Peyer's patch (tissue), 4 donors: ENCODE measurements around the gene AGXT2.

Experiments
- CTCF ChIP-seq, 6 experiments: fragments of 450-650 bp in 4 of 6; fragments of 200-600 bp in 2 of 6; sonication (generic) in 1 of 6; IDR thresholded peaks; one replicate each; pipeline ENCODE4 v1.5.1; 2017 to 2019; ENCODE audit warnings: antibody characterized with exemption in 6 of 6, mild to moderate bottlenecking in 3 of 6, moderate library complexity in 1 of 6
- POLR2A ChIP-seq, 2 donors: fragments of 450-650 bp; IDR thresholded peaks; one replicate each; pipeline ENCODE4 v1.5.1; 2017; ENCODE audit warnings: antibody characterized with exemption in 2 of 2, mild to moderate bottlenecking in 2 of 2, moderate library complexity in 2 of 2

- no peak for TF ChIP-seq CTCF (IDR thresholded peaks at IDR 0.05)
- no peak for TF ChIP-seq POLR2A (IDR thresholded peaks at IDR 0.05)
These were observed 12.5 kb downstream of the AGXT2 start for GRCh38 chr5:35035271-35035670.
